Thyroid gland (tissue), 4 donors: ENCODE measurements around the gene YIPF2. TPM values are rescaled to one million over a fixed set of nuclear protein-coding genes. Genes with fewer than 3 reads are reported as not detected.

Source experiments
- DNase-seq, 2 donors: peaks; one replicate each; pipeline ENCODE4 v3.0.0-alpha.2; 2019
- H3K27ac ChIP-seq, 3 donors: fragments of 200-600 bp; sonication (generic); 1 replicate in 2 of 3; 2 replicates in 1 of 3; pipeline ENCODE4 v1.5.1; 2016 to 2019; ENCODE audit warnings: mild to moderate bottlenecking in 1 of 3, moderate library complexity in 1 of 3
- H3K27me3 ChIP-seq: fragments of 200-600 bp; sonication (generic); one replicate; pipeline ENCODE4 v1.5.1; 2019
- H3K36me3 ChIP-seq, 2 donors: fragments of 200-600 bp; sonication (generic); one replicate each; pipeline ENCODE4 v1.5.1; 2016 to 2019
- H3K4me1 ChIP-seq, 2 donors: fragments of 200-600 bp; sonication (generic); one replicate each; pipeline ENCODE4 v1.5.1; 2017 to 2019
- H3K4me3 ChIP-seq, 3 donors: fragments of 200-600 bp; sonication (generic); replicated peaks in 1 of 3; 1 replicate in 2 of 3; 2 replicates in 1 of 3; pipeline ENCODE4 v1.5.1; 2016; ENCODE audit warnings: mild to moderate bottlenecking in 1 of 3
- H3K9me3 ChIP-seq: fragments of 200-600 bp; sonication (generic); one replicate; pipeline ENCODE4 v1.5.1; 2017
- POLR2A ChIP-seq, 2 donors: fragments of 450-650 bp; IDR thresholded peaks; one replicate each; pipeline ENCODE4 v1.6.1; 2017; ENCODE audit warnings: antibody characterized with exemption in 2 of 2, mild to moderate bottlenecking in 2 of 2, moderate library complexity in 1 of 2
- WGBS, 2 donors: methylation state at CpG; one replicate each; pipeline ENCODE4 v1.1.5; 2017; 5-methylcytosine and 5-hydroxymethylcytosine counted together
- intact Hi-C: fragments of 100-400 bp; cut with DNase I; formaldehyde crosslinking; loops from one replicate; pipeline ENCODE4 v1.15.1; 2023
- total RNA-seq, 4 donors: library from RNA; depleted of rRNA; stranded (reverse); fragments of >200 nt; gene quantifications; one replicate each; pipeline ENCODE4 v1.2.3, GENCODE V29; 2016
- TF ChIP-seq, protein P1 (sequence below), 6 experiments: fragments of 200-600 bp in 3 of 6; fragments of 450-650 bp in 3 of 6; sonication (generic) in 3 of 6; IDR thresholded peaks; one replicate each; pipeline ENCODE4 v1.5.1; 2016 to 2019; ENCODE audit warnings: antibody characterized with exemption in 6 of 6, mild to moderate bottlenecking in 2 of 6, inconsistent platforms in 1 of 6, moderate library complexity in 1 of 6

The YIPF2 gene
- total RNA-seq, 4 donors from 2014 or later: 85.1 to 127 (median 104) TPM

GRCh38 chr19:10923260-10924112 lies 5.0 kb downstream of the YIPF2 start:
- Histone ChIP-seq H3K4me3 (no peak overlapping the region), H3K27me3 (no peaks in the 10 kb centered on the region), H3K36me3 (peaks cover 30 to 50% of the 10 kb centered on the region in 2 donors), H3K27ac (no peak overlapping the region), H3K9me3 (no peaks in the 10 kb centered on the region), H3K4me1 (peaks cover 6 to 11% of the 10 kb centered on the region in 2 donors)
- no peak for TF ChIP-seq POLR2A (IDR thresholded peaks at IDR 0.05)
- TF ChIP-seq, protein P1, sequence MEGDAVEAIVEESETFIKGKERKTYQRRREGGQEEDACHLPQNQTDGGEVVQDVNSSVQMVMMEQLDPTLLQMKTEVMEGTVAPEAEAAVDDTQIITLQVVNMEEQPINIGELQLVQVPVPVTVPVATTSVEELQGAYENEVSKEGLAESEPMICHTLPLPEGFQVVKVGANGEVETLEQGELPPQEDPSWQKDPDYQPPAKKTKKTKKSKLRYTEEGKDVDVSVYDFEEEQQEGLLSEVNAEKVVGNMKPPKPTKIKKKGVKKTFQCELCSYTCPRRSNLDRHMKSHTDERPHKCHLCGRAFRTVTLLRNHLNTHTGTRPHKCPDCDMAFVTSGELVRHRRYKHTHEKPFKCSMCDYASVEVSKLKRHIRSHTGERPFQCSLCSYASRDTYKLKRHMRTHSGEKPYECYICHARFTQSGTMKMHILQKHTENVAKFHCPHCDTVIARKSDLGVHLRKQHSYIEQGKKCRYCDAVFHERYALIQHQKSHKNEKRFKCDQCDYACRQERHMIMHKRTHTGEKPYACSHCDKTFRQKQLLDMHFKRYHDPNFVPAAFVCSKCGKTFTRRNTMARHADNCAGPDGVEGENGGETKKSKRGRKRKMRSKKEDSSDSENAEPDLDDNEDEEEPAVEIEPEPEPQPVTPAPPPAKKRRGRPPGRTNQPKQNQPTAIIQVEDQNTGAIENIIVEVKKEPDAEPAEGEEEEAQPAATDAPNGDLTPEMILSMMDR (IDR thresholded peaks at IDR 0.05): no peak
- WGBS, 2 donors: 95 to 98% methylated on average over 11 to 13 of the region's 29 CpGs
- intact Hi-C loops: loop anchor here (10.0 kb wide), 1 partner anchor 49 kb away; the partner anchor contains the start of gene CARM1
- no peak for DNase-seq

- Histone ChIP-seq H3K9me3 (no peaks in the 10 kb centered on the region), H3K4me1 (peaks cover 3 to 7% of the 10 kb centered on the region in 2 donors), H3K4me3 (no peak overlapping the region), H3K27me3 (no peaks in the 10 kb centered on the region), H3K36me3 (peaks cover 30 to 50% of the 10 kb centered on the region in 2 donors), H3K27ac (no peak overlapping the region)
- DNase-seq: no peak
- intact Hi-C loops: loop anchor here (10.0 kb wide), 1 partner anchor 48 kb away; the partner anchor contains the start of gene CARM1
- TF ChIP-seq, protein P1 (IDR thresholded peaks at IDR 0.05): no peak
- TF ChIP-seq POLR2A (IDR thresholded peaks at IDR 0.05): no peak
- WGBS, 2 donors: 92 to 93% methylated on average over 13 of the region's 13 CpGs
Observed at GRCh38 chr19:10922638-10923014, 5.8 kb downstream of the YIPF2 start.

DNA sequence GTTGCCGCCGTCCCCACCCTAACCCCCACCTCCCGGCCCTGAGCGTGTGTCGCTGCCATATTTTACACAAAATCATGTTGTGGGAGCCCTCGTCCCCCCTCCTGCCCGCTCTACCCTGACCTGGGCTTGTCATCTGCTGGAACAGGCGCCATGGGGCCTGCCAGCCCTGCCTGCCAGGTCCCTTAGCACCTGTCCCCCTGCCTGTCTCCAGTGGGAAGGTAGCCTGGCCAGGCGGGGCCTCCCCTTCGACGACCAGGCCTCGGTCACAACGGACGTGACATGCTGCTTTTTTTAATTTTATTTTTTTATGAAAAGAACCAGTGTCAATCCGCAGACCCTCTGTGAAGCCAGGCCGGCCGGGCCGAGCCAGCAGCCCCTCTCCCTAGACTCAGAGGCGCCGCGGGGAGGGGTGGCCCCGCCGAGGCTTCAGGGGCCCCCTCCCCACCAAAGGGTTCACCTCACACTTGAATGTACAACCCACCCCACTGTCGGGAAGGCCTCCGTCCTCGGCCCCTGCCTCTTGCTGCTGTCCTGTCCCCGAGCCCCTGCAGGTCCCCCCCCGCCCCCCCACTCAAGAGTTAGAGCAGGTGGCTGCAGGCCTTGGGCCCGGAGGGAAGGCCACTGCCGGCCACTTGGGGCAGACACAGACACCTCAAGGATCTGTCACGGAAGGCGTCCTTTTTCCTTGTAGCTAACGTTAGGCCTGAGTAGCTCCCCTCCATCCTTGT lies 6.4 kb downstream of the YIPF2 start:
- Histone ChIP-seq H3K27me3 (no peaks in the 10 kb centered on the region), H3K4me1 (peaks cover 0 to 2% of the 10 kb centered on the region in 2 donors), H3K4me3 (no peak overlapping the region), H3K36me3 (peaks cover 30 to 50% of the 10 kb centered on the region in 2 donors), H3K9me3 (no peaks in the 10 kb centered on the region), H3K27ac (no peak overlapping the region)
- intact Hi-C loops: loop anchor here (10.0 kb wide), 1 partner anchor 47 kb away; the partner anchor contains the start of gene CARM1
- 83 to 87% methylated on average over 29 to 33 of the region's 33 CpGs for WGBS, 2 donors
- no peak for TF ChIP-seq POLR2A (IDR thresholded peaks at IDR 0.05)
- TF ChIP-seq, protein P1 (IDR thresholded peaks at IDR 0.05): no peak
- no peak for DNase-seq

GRCh38 chr19:10921199-10921909 lies 7.1 kb downstream of the YIPF2 start:
- no peak for DNase-seq
- no peaks in the 10 kb centered on the region for H3K27me3 ChIP-seq
- no peak for TF ChIP-seq POLR2A (IDR thresholded peaks at IDR 0.05)
- TF ChIP-seq, protein P1 (IDR thresholded peaks at IDR 0.05): no peak
- no peak overlapping the region for H3K27ac ChIP-seq
- intact Hi-C loops: loop anchor here (10.0 kb wide), 1 partner anchor 47 kb away; the partner anchor contains the start of gene CARM1
- no peaks in the 10 kb centered on the region for H3K9me3 ChIP-seq
- peaks cover 33 to 50% of the 10 kb centered on the region in 2 donors for H3K36me3 ChIP-seq
- no peaks in the 10 kb centered on the region for H3K4me1 ChIP-seq
- H3K4me3 ChIP-seq: no peak overlapping the region
- 89 to 94% methylated on average over 28 to 36 of the region's 43 CpGs for WGBS, 2 donors
